GM12878 (cell line): Measurements from ENCODE around the gene PCYT1B. TPM values are rescaled to one million over a fixed set of nuclear protein-coding genes. Genes with fewer than 3 reads are reported as not detected.

ENCODE experiments used
- ATAC-seq: fragments of 200-7000 bp; cut with Tn5 transposase; 3 replicates; pipeline ENCODE4 v1.9.1; 2020; ENCODE audit warnings: mild to moderate bottlenecking, moderate library complexity
- BruUV-seq: library from RNA; stranded (reverse); fragments of 400-500 nt; replicated peaks from 2 replicates; lab custom pipeline; 2021; lab: Mats Ljungman, UMichigan
- CTCF ChIA-PET: fragments of 300-600 bp; sonication (Branson Sonifier 250); formaldehyde crosslinking; extraction: SDS; loops from one replicate; lab custom pipeline; 2021; ENCODE audit warnings: inconsistent platforms; lab: Yijun Ruan, JAX
- POLR2A ChIA-PET: fragments of 350-600 bp; formaldehyde crosslinking; extraction: SDS; loops from one replicate; lab custom pipeline; 2021; ENCODE audit warnings: inconsistent platforms; lab: Charles Lee
- RAD21 ChIA-PET: fragments of 300-600 bp; sonication (Branson Sonifier 250); formaldehyde crosslinking; loops from one replicate; lab custom pipeline; 2023; ENCODE audit warnings: antibody characterized with exemption; ENCODE audit not compliant: unreplicated experiment; lab: Charles Lee
- SMC1A ChIA-PET: fragments of 300-600 bp; sonication (Branson Sonifier 250); formaldehyde crosslinking; loops from one replicate; lab custom pipeline; 2023; ENCODE audit not compliant: unreplicated experiment, uncharacterized antibody; lab: Charles Lee
- DNase-seq: peaks from one replicate; pipeline ENCODE4 v3.0.0-alpha.2; 2011; ENCODE audit warnings: low read depth, low spot score
- FAIRE-seq: peaks from 3 replicates; lab custom pipeline; 2011; peaks lifted over from hg19 to GRCh38; lab: Jason Lieb, UNC
- H2AFZ ChIP-seq: 2 replicates; pipeline ENCODE4 v1.6.0; 2011; ENCODE audit warnings: low read depth, low read length, control low read depth; ENCODE audit not compliant: control insufficient read depth
- H3K27ac ChIP-seq: 2 replicates; pipeline ENCODE4 v1.5.1; 2011; ENCODE audit warnings: control low read depth; ENCODE audit not compliant: control insufficient read depth, insufficient read depth
- H3K27me3 ChIP-seq, 2 experiments: replicated peaks in 1 of 2; 2 replicates each; pipeline versions ENCODE4 v1.6.0 to v1.6.1; 2011; ENCODE audit warnings: low read length in 1 of 2; ENCODE audit not compliant: control insufficient read depth in 2 of 2, insufficient read depth in 2 of 2
- H3K36me3 ChIP-seq, 2 experiments: 2 replicates each; pipeline ENCODE4 v1.5.1; 2011; ENCODE audit warnings: low read length in 1 of 2; ENCODE audit not compliant: control insufficient read depth in 2 of 2, insufficient read depth in 2 of 2
- H3K4me1 ChIP-seq: 2 replicates; pipeline ENCODE4 v1.6.1; 2011; ENCODE audit warnings: mild to moderate bottlenecking, low read length, moderate library complexity, mixed read lengths; ENCODE audit not compliant: control insufficient read depth, insufficient read depth
- H3K4me2 ChIP-seq: 2 replicates; pipeline ENCODE4 v1.6.0; 2011; ENCODE audit warnings: control low read depth; ENCODE audit not compliant: control insufficient read depth, insufficient read depth
- H3K4me3 ChIP-seq: fragments of 200-600 bp; sonication (generic); 2 replicates; pipeline ENCODE4 v1.5.1; 2016
- H3K79me2 ChIP-seq: 2 replicates; pipeline ENCODE4 v1.6.0; 2011; ENCODE audit warnings: low read length; ENCODE audit not compliant: control insufficient read depth, insufficient read depth
- H3K9ac ChIP-seq: 2 replicates; pipeline ENCODE4 v1.8.0; 2011; ENCODE audit warnings: low read length, control low read depth, mixed read lengths; ENCODE audit not compliant: control insufficient read depth, insufficient read depth
- H3K9me3 ChIP-seq: replicated peaks from 3 replicates; pipeline ENCODE4 v1.5.1; 2011; ENCODE audit warnings: mild to moderate bottlenecking, low read length; ENCODE audit not compliant: control insufficient read depth, insufficient read depth
- H4K20me1 ChIP-seq: 2 replicates; pipeline ENCODE4 v1.6.0; 2011; ENCODE audit not compliant: control insufficient read depth, insufficient read depth
- ATF2 ChIP-seq: IDR thresholded peaks from 2 replicates; pipeline ENCODE4 v1.6.1; 2012; ENCODE audit warnings: low read length, inconsistent platforms
- CBX5 ChIP-seq: sonication (generic); IDR thresholded peaks from 2 replicates; pipeline ENCODE4 v1.6.1; 2016; ENCODE audit warnings: low read depth, moderate library complexity, mild to moderate bottlenecking, inconsistent platforms
- HSF1 ChIP-seq: fragments of 150-350 bp; IDR thresholded peaks from 2 replicates; pipeline ENCODE4 v1.6.1; 2014; ENCODE audit warnings: mild to moderate bottlenecking, low read depth, low read length
- NBN ChIP-seq: fragments of 450-650 bp; IDR thresholded peaks from 2 replicates; pipeline ENCODE4 v1.6.1; 2016
- POU2F2 ChIP-seq: IDR thresholded peaks from 3 replicates; pipeline ENCODE4 v1.6.1; 2011; ENCODE audit warnings: low read depth, mild to moderate bottlenecking, low read length, borderline replicate concordance
- RBBP5 ChIP-seq: fragments of 200-600 bp; sonication (generic); conservative IDR thresholded peaks from 2 replicates; pipeline ENCODE4 v1.6.1; 2016
- WRNIP1 ChIP-seq: IDR thresholded peaks from 2 replicates; pipeline ENCODE4 v1.6.1; 2011; ENCODE audit warnings: low read depth, low read length, improper control_type of control experiment, borderline replicate concordance
- YBX1 ChIP-seq: fragments of 450-650 bp; IDR thresholded peaks from 2 replicates; pipeline ENCODE4 v1.6.1; 2016; ENCODE audit warnings: antibody characterized with exemption
- WGBS: methylation state at CpG from one replicate; pipeline ENCODE4 v1.1.6; 2016; ENCODE audit warnings: low lambda C conversion rate; ENCODE audit not compliant: insufficient replicate concordance, insufficient coverage; ENCODE audit errors: missing lambda C conversion rate; 5-methylcytosine and 5-hydroxymethylcytosine counted together
- in situ Hi-C: fragments of 300-500 bp; cut with MboI; formaldehyde crosslinking; loops from 9 replicates; pipeline ENCODE4 v1.14.3; 2018; ENCODE audit warnings: mixed read lengths
- intact Hi-C: fragments of 100-400 bp; cut with micrococcal nuclease; formaldehyde crosslinking; loops from one replicate; pipeline ENCODE4 v1.14.2; 2022; ENCODE audit not compliant: unreplicated experiment
- polyA plus RNA-seq, 11 experiments: library from polyadenylated mRNA; depleted of rRNA in 4 of 11; unstranded in 6 of 11; stranded (reverse) in 5 of 11; fragments of >200 nt; fragmentation: Nextera tagmentation in 4 of 11; fragmentation: Illumina TruSeq in 1 of 11; extraction: Ambion mirVana in 4 of 11; extraction: Trizol in 1 of 11; gene quantifications; 1 replicate in 1 of 11; 2 replicates in 10 of 11; pipeline versions ENCODE4 v1.2.1 to v1.2.3, GENCODE V29; 2011 to 2016; ENCODE audit warnings: inconsistent platforms in 2 of 11, missing spikeins in 2 of 11, low read depth in 1 of 11
- total RNA-seq, 4 experiments: library from RNA; depleted of rRNA in 3 of 4; stranded (reverse); fragments of >200 nt in 3 of 4; fragmentation: Illumina TruSeq in 1 of 4; extraction: Trizol in 1 of 4; gene quantifications; 2 replicates each; pipeline versions ENCODE4 v1.2.1 to v1.2.3, GENCODE V29; 2013 to 2021
- TF ChIP-seq, protein P1 (sequence below): fragments of 450-650 bp; formaldehyde crosslinking; IDR thresholded peaks from 2 replicates; pipeline ENCODE4 v1.4.0; 2020; ENCODE audit warnings: mild to moderate bottlenecking, moderate library complexity

The PCYT1B gene
- total and polyA plus RNA-seq, 10 of the 15 experiments (the other 5 are each of a cell fraction or from before 2014, with no cell fraction given), result 0.10 TPM; not detected in 9

- intact Hi-C loops, result no loop called here
- Histone ChIP-seq H3K27me3 (peaks cover 0 to 1% of the 10 kb centered on the region in 2 experiments; a peak in 1 of 4 replicates), H3K36me3 (no peaks in the 10 kb centered on the region), H3K27ac (no peak overlapping the region), H3K79me2 (no peaks in the 10 kb centered on the region), H3K4me1 (no peaks in the 10 kb centered on the region), H3K9me3 (no peaks in the 10 kb centered on the region), H4K20me1 (no peaks in the 10 kb centered on the region), H3K4me2 (no peak overlapping the region), H2AFZ (no peak overlapping the region), H3K4me3 (no peak overlapping the region), H3K9ac (no peak overlapping the region)
- SMC1A ChIA-PET, result no interaction called here
- DNase-seq (no peak), ATAC-seq (no peak), FAIRE-seq (no peak)
- BruUV-seq, result no TSS peak
- TF ChIP-seq, protein P1, sequence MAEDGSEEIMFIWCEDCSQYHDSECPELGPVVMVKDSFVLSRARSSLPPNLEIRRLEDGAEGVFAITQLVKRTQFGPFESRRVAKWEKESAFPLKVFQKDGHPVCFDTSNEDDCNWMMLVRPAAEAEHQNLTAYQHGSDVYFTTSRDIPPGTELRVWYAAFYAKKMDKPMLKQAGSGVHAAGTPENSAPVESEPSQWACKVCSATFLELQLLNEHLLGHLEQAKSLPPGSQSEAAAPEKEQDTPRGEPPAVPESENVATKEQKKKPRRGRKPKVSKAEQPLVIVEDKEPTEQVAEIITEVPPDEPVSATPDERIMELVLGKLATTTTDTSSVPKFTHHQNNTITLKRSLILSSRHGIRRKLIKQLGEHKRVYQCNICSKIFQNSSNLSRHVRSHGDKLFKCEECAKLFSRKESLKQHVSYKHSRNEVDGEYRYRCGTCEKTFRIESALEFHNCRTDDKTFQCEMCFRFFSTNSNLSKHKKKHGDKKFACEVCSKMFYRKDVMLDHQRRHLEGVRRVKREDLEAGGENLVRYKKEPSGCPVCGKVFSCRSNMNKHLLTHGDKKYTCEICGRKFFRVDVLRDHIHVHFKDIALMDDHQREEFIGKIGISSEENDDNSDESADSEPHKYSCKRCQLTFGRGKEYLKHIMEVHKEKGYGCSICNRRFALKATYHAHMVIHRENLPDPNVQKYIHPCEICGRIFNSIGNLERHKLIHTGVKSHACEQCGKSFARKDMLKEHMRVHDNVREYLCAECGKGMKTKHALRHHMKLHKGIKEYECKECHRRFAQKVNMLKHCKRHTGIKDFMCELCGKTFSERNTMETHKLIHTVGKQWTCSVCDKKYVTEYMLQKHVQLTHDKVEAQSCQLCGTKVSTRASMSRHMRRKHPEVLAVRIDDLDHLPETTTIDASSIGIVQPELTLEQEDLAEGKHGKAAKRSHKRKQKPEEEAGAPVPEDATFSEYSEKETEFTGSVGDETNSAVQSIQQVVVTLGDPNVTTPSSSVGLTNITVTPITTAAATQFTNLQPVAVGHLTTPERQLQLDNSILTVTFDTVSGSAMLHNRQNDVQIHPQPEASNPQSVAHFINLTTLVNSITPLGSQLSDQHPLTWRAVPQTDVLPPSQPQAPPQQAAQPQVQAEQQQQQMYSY (CRISPR knock-in tag), result no peak
- RAD21 ChIA-PET, result interaction anchor here (0.6 kb wide), 1 partner anchor 8 kb away, joined by 3 read pairs; no protein-coding TSS in a partner anchor
- in situ Hi-C loops, result no loop called here
- POLR2A ChIA-PET, result no interaction called here
- CTCF ChIA-PET, result interaction anchor here (1.5 kb wide), 1 partner anchor 8 kb away, joined by 7 read pairs; no protein-coding TSS in a partner anchor
- 41% methylated on average over 3 of the region's 3 CpGs for WGBS
These were observed 21.0 kb upstream of the PCYT1B start for GRCh38 chrX:24668111-24668510.

DNA sequence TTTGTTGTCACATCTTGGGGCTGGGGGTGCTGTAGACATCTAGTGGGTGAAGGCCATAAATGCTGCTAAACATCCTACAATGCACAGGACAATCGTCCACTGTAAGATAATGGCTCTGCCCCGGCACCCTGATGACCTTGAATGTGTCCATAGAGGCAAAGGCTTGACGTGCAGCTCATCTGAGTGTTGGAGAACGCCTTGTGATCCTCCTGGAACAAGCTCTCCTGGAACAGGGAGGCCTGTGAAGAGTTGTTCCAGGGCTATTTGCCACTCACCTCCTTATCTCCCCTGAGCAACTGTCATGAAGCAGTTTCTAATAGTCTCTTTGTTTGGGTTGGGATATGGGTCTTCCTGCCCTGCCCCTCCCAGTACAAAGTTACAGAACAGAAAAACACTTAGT is 15.2 kb upstream of the PCYT1B start:
- Histone ChIP-seq H3K27ac (no peak overlapping the region), H3K4me3 (no peak overlapping the region), H2AFZ (no peak overlapping the region), H3K79me2 (no peaks in the 10 kb centered on the region), H4K20me1 (no peaks in the 10 kb centered on the region), H3K27me3 (peaks cover 0 to 3% of the 10 kb centered on the region in 2 experiments; a peak in 2 of 4 replicates), H3K9ac (no peak overlapping the region), H3K9me3 (no peaks in the 10 kb centered on the region), H3K36me3 (no peaks in the 10 kb centered on the region), H3K4me1 (no peaks in the 10 kb centered on the region), H3K4me2 (no peak overlapping the region)
- no peak for ATAC-seq
- CTCF ChIA-PET, result no interaction called here
- 9% methylated on average over 4 of the region's 4 CpGs for WGBS
- BruUV-seq, result no TSS peak
- in situ Hi-C loops, result no loop called here
- no peak for DNase-seq
- SMC1A ChIA-PET, result interaction anchor here (0.5 kb wide), 1 partner anchor 380 kb away, joined by 3 read pairs; no protein-coding TSS in a partner anchor
- RAD21 ChIA-PET, result no interaction called here
- intact Hi-C loops, result no loop called here
- FAIRE-seq, result no peak
- POLR2A ChIA-PET, result no interaction called here
- TF ChIP-seq NBN (no peak), POU2F2 (no peak), CBX5 (no peak), RBBP5 (no peak), WRNIP1 (no peak), HSF1 (no peak), YBX1 (no peak), ATF2 (no peak)
